KMS-11 (cell line): ENCODE data around the gene ALKBH3.

Experiments
- H2AFZ ChIP-seq: fragments of 200-600 bp; sonication (generic); 2 replicates; pipeline ENCODE4 v1.6.1; 2016; ENCODE audit warnings: antibody characterized with exemption, mixed run types, low read depth
- H3K27ac ChIP-seq: fragments of 200-600 bp; sonication (generic); 2 replicates; pipeline ENCODE4 v1.6.1; 2016; ENCODE audit warnings: mild to moderate bottlenecking, mixed run types
- H3K27me3 ChIP-seq: fragments of 200-600 bp; sonication (generic); 2 replicates; pipeline ENCODE4 v1.6.1; 2017; ENCODE audit warnings: mild to moderate bottlenecking, low read depth, mixed run types, moderate library complexity; ENCODE audit not compliant: insufficient read depth
- H3K36me3 ChIP-seq: fragments of 200-600 bp; sonication (generic); 2 replicates; pipeline ENCODE4 v1.6.1; 2017; ENCODE audit warnings: mild to moderate bottlenecking, mixed run types; ENCODE audit not compliant: insufficient read depth
- H3K4me1 ChIP-seq: fragments of 200-600 bp; sonication (generic); 2 replicates; pipeline ENCODE4 v1.6.1; 2016; ENCODE audit warnings: mild to moderate bottlenecking, low read depth, mixed run types; ENCODE audit not compliant: poor library complexity, severe bottlenecking
- H3K4me2 ChIP-seq: fragments of 200-600 bp; sonication (generic); 2 replicates; pipeline ENCODE4 v1.7.0; 2016; ENCODE audit warnings: mild to moderate bottlenecking, mixed run types
- H3K4me3 ChIP-seq: fragments of 200-600 bp; sonication (generic); IDR thresholded peaks from 2 replicates; pipeline ENCODE4 v1.6.1; 2017; ENCODE audit warnings: low read depth, low read length, mixed read lengths; ENCODE audit not compliant: insufficient read depth
- H3K79me2 ChIP-seq: fragments of 200-600 bp; sonication (generic); 2 replicates; pipeline ENCODE4 v1.6.1; 2016; ENCODE audit warnings: low read depth, mixed run types; ENCODE audit not compliant: insufficient read depth
- H3K9ac ChIP-seq: fragments of 200-600 bp; sonication (generic); 2 replicates; pipeline ENCODE4 v1.6.1; 2016; ENCODE audit warnings: mild to moderate bottlenecking, mixed run types
- H4K20me1 ChIP-seq: fragments of 200-600 bp; sonication (generic); 2 replicates; pipeline ENCODE4 v1.6.1; 2016; ENCODE audit warnings: mild to moderate bottlenecking, mixed run types; ENCODE audit not compliant: insufficient read depth
- CTCF ChIP-seq: fragments of 200-600 bp; sonication (generic); conservative IDR thresholded peaks from 2 replicates; pipeline ENCODE4 v1.6.1; 2017; ENCODE audit warnings: low read depth, mild to moderate bottlenecking, antibody characterized with exemption, low read length, moderate library complexity, mixed read lengths

Gene ALKBH3

GRCh38 chr11:43861141-43861540 is 19.5 kb upstream of the ALKBH3 start:
- Histone ChIP-seq H3K27ac (no peak overlapping the region), H3K4me2 (no peak overlapping the region), H3K4me1 (no peaks in the 10 kb centered on the region), H3K27me3 (no peaks in the 10 kb centered on the region; the same call in 1 of the 2 replicates), H3K4me3 (no peak overlapping the region), H3K79me2 (no peaks in the 10 kb centered on the region), H4K20me1 (no peaks in the 10 kb centered on the region), H3K36me3 (no peaks in the 10 kb centered on the region), H3K9ac (no peak overlapping the region), H2AFZ (no peak overlapping the region)
- no peak for TF ChIP-seq CTCF

GRCh38 chr11:43866520-43866919 is 14.1 kb upstream of the ALKBH3 start:
- Histone ChIP-seq H3K9ac (no peak overlapping the region), H4K20me1 (no peaks in the 10 kb centered on the region), H3K4me1 (peaks cover 18% of the 10 kb centered on the region), H3K79me2 (no peaks in the 10 kb centered on the region), H2AFZ (no peak overlapping the region), H3K27me3 (peaks cover 42% of the 10 kb centered on the region), H3K4me2 (no peak overlapping the region), H3K4me3 (no peak overlapping the region), H3K36me3 (no peaks in the 10 kb centered on the region), H3K27ac (no peak overlapping the region)
- no peak for TF ChIP-seq CTCF

- peaks cover 46% of the 10 kb centered on the region for H3K27me3 ChIP-seq
- H3K27ac ChIP-seq, result no peak overlapping the region
- no peak overlapping the region for H3K4me3 ChIP-seq
- no peaks in the 10 kb centered on the region for H3K36me3 ChIP-seq
- TF ChIP-seq CTCF, result no peak
- no peaks in the 10 kb centered on the region for H4K20me1 ChIP-seq
- no peak overlapping the region for H3K4me2 ChIP-seq
- H3K9ac ChIP-seq, result no peak overlapping the region
- no peak overlapping the region for H2AFZ ChIP-seq
- H3K79me2 ChIP-seq, result no peaks in the 10 kb centered on the region
- peaks cover 18% of the 10 kb centered on the region for H3K4me1 ChIP-seq
Observed at GRCh38 chr11:43866969-43867368, 13.7 kb upstream of the ALKBH3 start.

GRCh38 chr11:43868852-43869567 is 11.6 kb upstream of the ALKBH3 start:
- no peak for TF ChIP-seq CTCF
- Histone ChIP-seq H3K4me1 (peaks cover 18% of the 10 kb centered on the region), H2AFZ (no peak overlapping the region), H3K27me3 (peaks cover 66% of the 10 kb centered on the region), H3K4me3 (no peak overlapping the region), H3K9ac (no peak overlapping the region), H3K4me2 (peak overlapping the region; percentile 57), H3K79me2 (no peaks in the 10 kb centered on the region), H4K20me1 (no peaks in the 10 kb centered on the region), H3K27ac (no peak overlapping the region), H3K36me3 (no peaks in the 10 kb centered on the region)
